Spleen (tissue), 11 donors: ENCODE results near the gene DIP2C. TPM values are rescaled to one million over a fixed set of nuclear protein-coding genes. Genes with fewer than 3 reads are reported as not detected.

Source experiments
- DNase-seq: peaks from one replicate; pipeline ENCODE4 v3.0.0-alpha.2; 2020
- H3K27ac ChIP-seq, 8 donors: fragments of 200-600 bp; sonication (generic) in 7 of 8; 1 replicate in 4 of 8; 2 replicates in 4 of 8; pipeline versions ENCODE4 v1.5.0 to v1.8.0; 2016 to 2021; ENCODE audit warnings: inconsistent platforms in 4 of 8, mild to moderate bottlenecking in 4 of 8, moderate library complexity in 1 of 8
- H3K27me3 ChIP-seq, 7 donors: fragments of 200-600 bp; sonication (generic) in 6 of 7; replicated peaks in 1 of 7; 1 replicate in 4 of 7; 2 replicates in 3 of 7; pipeline versions ENCODE4 v1.5.0 to v1.8.0; 2016 to 2021; ENCODE audit warnings: inconsistent platforms in 3 of 7, mild to moderate bottlenecking in 1 of 7
- H3K36me3 ChIP-seq, 6 donors: fragments of 200-600 bp; sonication (generic) in 5 of 6; 1 replicate in 4 of 6; 2 replicates in 2 of 6; pipeline versions ENCODE4 v1.5.0 to v1.8.0; 2016 to 2021; ENCODE audit warnings: inconsistent platforms in 2 of 6
- H3K4me1 ChIP-seq, 6 donors: fragments of 200-600 bp; sonication (generic) in 5 of 6; 1 replicate in 3 of 6; 2 replicates in 3 of 6; pipeline versions ENCODE4 v1.5.0 to v1.8.0; 2016 to 2021; ENCODE audit warnings: inconsistent platforms in 3 of 6
- H3K4me3 ChIP-seq, 8 donors: fragments of 200-600 bp; sonication (generic) in 7 of 8; 1 replicate in 4 of 8; 2 replicates in 4 of 8; pipeline versions ENCODE4 v1.5.0 to v1.8.0; 2016 to 2021; ENCODE audit warnings: inconsistent platforms in 4 of 8, mild to moderate bottlenecking in 4 of 8, moderate library complexity in 2 of 8
- H3K9me3 ChIP-seq, 8 donors: fragments of 200-600 bp; sonication (generic) in 7 of 8; 1 replicate in 4 of 8; 2 replicates in 4 of 8; pipeline versions ENCODE4 v1.5.0 to v1.8.0; 2016 to 2021; ENCODE audit warnings: inconsistent platforms in 4 of 8
- POLR2A ChIP-seq, 3 donors: fragments of 450-650 bp; IDR thresholded peaks; one replicate each; pipeline ENCODE4 v1.5.1; 2017; ENCODE audit warnings: antibody characterized with exemption in 3 of 3, mild to moderate bottlenecking in 1 of 3
- POLR2AphosphoS5 ChIP-seq, 3 donors: sonication (generic); formaldehyde crosslinking; IDR thresholded peaks; one replicate each; pipeline ENCODE4 v1.5.1; 2017; ENCODE audit warnings: antibody characterized with exemption in 3 of 3
- WGBS, 5 donors: extraction: QIAGEN DNeasy Blood & Tissue Kit in 3 of 5; methylation state at CpG; one replicate each; pipeline versions ENCODE4 v1.1.5 to v1.1.7; 2013 to 2018; 5-methylcytosine and 5-hydroxymethylcytosine counted together
- intact Hi-C: fragments of 100-400 bp; cut with DNase I; formaldehyde crosslinking; loops from one replicate; pipeline ENCODE4 v1.15.0; 2023; ENCODE audit warnings: low total_unique reads
- polyA plus RNA-seq, 3 donors: library from polyadenylated mRNA; stranded (reverse); fragments of 200-250 nt; gene quantifications; one replicate each; pipeline ENCODE4 v1.2.1, GENCODE V29; 2013
- total RNA-seq, 7 donors: library from RNA; depleted of rRNA in 3 of 7; stranded (reverse); fragments of >200 nt in 3 of 7; fragmentation: NEBNext Ultra II Directional in 4 of 7; extraction: Animal tissue kit (Norgen Biotek cat#: 25700) in 4 of 7; gene quantifications; one replicate each; pipeline versions ENCODE4 v1.1.0 to v1.2.1, GENCODE V29; 2016 to 2021
- TF ChIP-seq, protein P1 (sequence below), 11 experiments: fragments of 200-600 bp in 7 of 11; fragments of 450-650 bp in 4 of 11; sonication (generic) in 4 of 11; IDR thresholded peaks in 8 of 11; conservative IDR thresholded peaks in 3 of 11; 1 replicate in 7 of 11; 2 replicates in 4 of 11; pipeline versions ENCODE4 v1.4.0 to v1.8.0; 2016 to 2021; ENCODE audit warnings: antibody characterized with exemption in 11 of 11, inconsistent platforms in 4 of 11, mild to moderate bottlenecking in 1 of 11
- donor health status: healthy with polysubstance abuse.
- donor health status: DM: no; HTN: no; CAD: no; lungs with moderate emphysema.
- donor health status: DM: no; HTN: no; CAD: no.
- donor health status: Bipolar disorder and iron deficiency.
- donor health status: healthy.
- donor health status: DM: no; HTN: no; CAD: no.
- donor health status: DM: yes; HTN: yes; CAD: no.

Gene DIP2C
- total and polyA plus RNA-seq, 10 donors: 2.2 to 13.1 (median 9.0) TPM

DNA sequence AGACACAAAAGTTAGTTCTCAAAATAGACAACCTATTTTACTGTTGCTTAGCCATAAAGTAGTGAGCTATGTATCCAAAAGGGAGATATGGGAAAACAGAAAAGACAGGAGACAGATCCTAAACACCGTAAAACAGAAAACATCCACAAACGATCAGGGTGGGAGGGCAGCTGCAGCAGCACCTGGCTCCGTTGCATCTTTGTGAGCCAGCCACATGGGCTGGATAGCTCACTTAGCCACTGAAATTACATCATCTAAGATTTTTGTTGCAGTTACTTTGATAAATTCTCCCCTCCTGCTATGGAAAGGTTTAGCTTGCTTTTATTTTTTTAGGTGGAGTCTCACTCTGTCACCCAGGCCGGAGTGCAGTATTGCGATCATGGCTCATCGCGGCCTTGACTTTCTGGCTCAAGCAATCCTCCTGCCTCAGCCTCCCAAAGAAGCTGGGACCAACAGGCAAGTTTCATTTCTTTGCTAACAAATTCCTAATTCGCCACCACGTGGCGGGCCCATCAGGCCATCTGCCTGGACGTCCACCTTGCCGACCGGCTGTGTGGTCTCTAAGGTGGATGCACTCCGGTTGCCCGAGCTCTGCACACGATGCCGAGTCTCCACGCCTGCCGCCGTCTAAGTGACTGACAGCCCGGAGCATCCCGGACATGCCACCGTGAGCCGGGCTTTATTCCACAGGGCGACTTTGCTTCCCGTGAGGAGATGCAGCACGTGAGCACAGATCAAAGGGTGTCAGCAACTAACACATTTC lies 159.8 kb downstream of the DIP2C start:
- 91 to 97% (median 94%) methylated on average over 27 of the region's 27 CpGs for WGBS, 5 donors
- DNase-seq: peak; percentile 62
- H3K4me3 ChIP-seq: no peak overlapping the region
- no peak overlapping the region for H3K27ac ChIP-seq
- no peaks in the 10 kb centered on the region for H3K36me3 ChIP-seq
- no peaks in the 10 kb centered on the region for H3K4me1 ChIP-seq
- TF ChIP-seq, protein P1, sequence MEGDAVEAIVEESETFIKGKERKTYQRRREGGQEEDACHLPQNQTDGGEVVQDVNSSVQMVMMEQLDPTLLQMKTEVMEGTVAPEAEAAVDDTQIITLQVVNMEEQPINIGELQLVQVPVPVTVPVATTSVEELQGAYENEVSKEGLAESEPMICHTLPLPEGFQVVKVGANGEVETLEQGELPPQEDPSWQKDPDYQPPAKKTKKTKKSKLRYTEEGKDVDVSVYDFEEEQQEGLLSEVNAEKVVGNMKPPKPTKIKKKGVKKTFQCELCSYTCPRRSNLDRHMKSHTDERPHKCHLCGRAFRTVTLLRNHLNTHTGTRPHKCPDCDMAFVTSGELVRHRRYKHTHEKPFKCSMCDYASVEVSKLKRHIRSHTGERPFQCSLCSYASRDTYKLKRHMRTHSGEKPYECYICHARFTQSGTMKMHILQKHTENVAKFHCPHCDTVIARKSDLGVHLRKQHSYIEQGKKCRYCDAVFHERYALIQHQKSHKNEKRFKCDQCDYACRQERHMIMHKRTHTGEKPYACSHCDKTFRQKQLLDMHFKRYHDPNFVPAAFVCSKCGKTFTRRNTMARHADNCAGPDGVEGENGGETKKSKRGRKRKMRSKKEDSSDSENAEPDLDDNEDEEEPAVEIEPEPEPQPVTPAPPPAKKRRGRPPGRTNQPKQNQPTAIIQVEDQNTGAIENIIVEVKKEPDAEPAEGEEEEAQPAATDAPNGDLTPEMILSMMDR (IDR thresholded peaks at IDR 0.05 in 8 of 11, conservative IDR thresholded peaks at IDR 0.05 in 3 of 11): no peak
- no peak for TF ChIP-seq POLR2A (IDR thresholded peaks at IDR 0.05)
- TF ChIP-seq POLR2AphosphoS5 (IDR thresholded peaks at IDR 0.05): no peak
- intact Hi-C loops: no loop called here
- peaks cover 0 to 9% (median 0%) of the 10 kb centered on the region in 7 donors for H3K27me3 ChIP-seq
- no peaks in the 10 kb centered on the region for H3K9me3 ChIP-seq

DNA sequence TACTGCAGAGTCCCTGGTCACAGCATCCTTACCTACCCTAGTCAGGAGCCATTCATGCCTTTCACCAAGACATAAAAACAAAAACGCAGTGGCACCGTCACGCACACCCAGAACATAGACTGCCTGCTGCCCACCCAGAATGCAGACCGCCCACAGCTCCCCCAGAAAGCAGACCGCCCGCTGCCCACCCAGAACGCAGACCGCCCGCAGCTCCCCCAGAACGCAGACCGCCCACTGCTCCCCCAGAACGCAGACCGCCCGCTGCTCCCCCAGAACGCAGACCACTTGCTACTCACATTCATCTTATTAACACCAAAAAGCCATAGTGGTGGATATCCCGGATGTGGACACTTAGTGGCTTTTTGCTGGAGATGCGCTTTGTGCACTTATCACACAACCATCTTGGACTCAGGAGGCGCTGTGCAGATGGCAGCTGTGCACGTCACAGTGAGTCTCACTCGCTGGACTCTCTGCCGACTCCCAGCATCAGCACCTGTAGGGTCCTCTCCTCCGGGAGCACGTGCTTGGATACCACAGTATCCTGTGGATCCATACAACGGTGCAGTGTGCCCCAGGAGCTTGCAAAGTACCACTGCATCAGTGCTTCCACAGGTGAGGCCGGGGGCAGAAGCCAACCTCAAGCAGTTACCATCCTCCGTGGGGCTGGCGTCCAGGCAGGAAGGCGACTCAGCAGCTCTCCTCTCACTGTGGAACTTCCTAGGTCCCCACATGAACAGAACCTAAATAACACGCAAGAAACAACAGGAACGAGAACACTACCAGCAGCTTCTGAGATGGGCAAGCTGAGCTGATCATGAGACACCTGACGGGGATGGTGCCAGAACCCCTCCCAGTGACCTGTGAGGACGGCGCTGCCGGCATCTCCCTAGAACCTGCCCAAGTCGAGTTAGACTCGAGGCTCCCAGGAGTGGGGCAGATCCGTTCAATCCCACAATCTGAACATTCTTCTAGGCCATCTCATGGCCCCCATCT lies 161.0 kb downstream of the DIP2C start:
- H3K36me3 ChIP-seq: no peaks in the 10 kb centered on the region
- peaks cover 0 to 9% (median 0%) of the 10 kb centered on the region in 7 donors for H3K27me3 ChIP-seq
- no peak for TF ChIP-seq POLR2A (IDR thresholded peaks at IDR 0.05)
- no peak for TF ChIP-seq POLR2AphosphoS5 (IDR thresholded peaks at IDR 0.05)
- TF ChIP-seq, protein P1 (IDR thresholded peaks at IDR 0.05 in 8 of 11, conservative IDR thresholded peaks at IDR 0.05 in 3 of 11): no peak
- H3K4me1 ChIP-seq: no peaks in the 10 kb centered on the region
- intact Hi-C loops: no loop called here
- no peak overlapping the region for H3K27ac ChIP-seq
- H3K4me3 ChIP-seq: no peak overlapping the region
- H3K9me3 ChIP-seq: no peaks in the 10 kb centered on the region
- 82 to 90% (median 87%) methylated on average over 32 to 37 of the region's 37 CpGs for WGBS, 5 donors
- DNase-seq: peak; percentile 57

DNA sequence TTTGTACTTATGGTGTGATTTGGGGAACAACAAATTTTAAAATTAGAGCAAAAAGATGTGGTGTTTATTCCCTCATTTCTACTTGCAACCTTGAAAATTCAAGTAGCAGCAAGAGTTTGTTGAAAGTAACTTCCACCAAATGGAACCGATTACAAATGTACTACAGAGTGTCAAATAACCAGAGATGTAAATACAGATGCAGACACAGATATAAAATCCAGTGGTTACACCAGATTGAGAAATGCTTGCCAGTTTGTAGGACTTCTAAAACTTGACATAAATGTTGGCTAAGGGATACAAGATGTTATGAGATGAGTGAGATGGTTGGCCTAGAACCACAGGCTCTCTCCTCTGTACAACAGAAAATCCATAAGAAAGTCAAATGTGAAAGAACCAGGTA lies 162.1 kb downstream of the DIP2C start:
- DNase-seq: no peak
- no peak overlapping the region for H3K27ac ChIP-seq
- peaks cover 0 to 9% (median 0%) of the 10 kb centered on the region in 7 donors for H3K27me3 ChIP-seq
- intact Hi-C loops: no loop called here
- no peaks in the 10 kb centered on the region for H3K9me3 ChIP-seq
- TF ChIP-seq POLR2AphosphoS5 (IDR thresholded peaks at IDR 0.05) (no peak), POLR2A (IDR thresholded peaks at IDR 0.05) (no peak)
- TF ChIP-seq, protein P1 (IDR thresholded peaks at IDR 0.05 in 8 of 11, conservative IDR thresholded peaks at IDR 0.05 in 3 of 11): no peak
- no peak overlapping the region for H3K4me3 ChIP-seq
- 79 to 90% (median 86%) methylated on average over 1 of the region's 1 CpG for WGBS, 5 donors
- H3K36me3 ChIP-seq: no peaks in the 10 kb centered on the region
- no peaks in the 10 kb centered on the region for H3K4me1 ChIP-seq
